A549 (cell line): Measurements from ENCODE around the gene CCDC150. TPM values are rescaled to one million over a fixed set of nuclear protein-coding genes. Genes with fewer than 3 reads are reported as not detected.

ENCODE experiments used
- ATAC-seq, 2 experiments: fragments of 200-7000 bp in 1 of 2; fragments of >200 bp in 1 of 2; cut with Nextera tagmentation in 1 of 2; cut with Tn5 transposase in 1 of 2; 3 replicates each; pipeline versions ENCODE4 v1.8.0 to v1.9.1; 2018 to 2020; ENCODE audit warnings: mild to moderate bottlenecking in 1 of 2, moderate library complexity in 1 of 2
- CTCF ChIA-PET: fragments of 300-600 bp; sonication (Branson Sonifier 250); formaldehyde crosslinking; extraction: SDS; loops from one replicate; lab custom pipeline; 2021; ENCODE audit warnings: antibody characterized with exemption, inconsistent platforms; lab: Yijun Ruan, JAX
- POLR2A ChIA-PET: fragments of 350-600 bp; formaldehyde crosslinking; extraction: SDS; loops from one replicate; lab custom pipeline; 2021; ENCODE audit warnings: antibody characterized with exemption, inconsistent platforms; lab: Yijun Ruan, JAX
- DNase-seq, 2 experiments: peaks; one replicate each; pipeline versions ENCODE4 v3.0.0 to v3.0.0-alpha.2; 2011 to 2016; ENCODE audit warnings: low read depth in 1 of 2, low spot score in 1 of 2
- FAIRE-seq: peaks from 2 replicates; lab custom pipeline; 2011; peaks lifted over from hg19 to GRCh38; lab: Jason Lieb, UNC
- H3K27ac ChIP-seq, 2 experiments: fragments of >200 bp; sonication (Bioruptor Twin); formaldehyde crosslinking; 3 replicates each; pipeline ENCODE4 v1.5.1; 2016 to 2017
- H3K4me1 ChIP-seq: fragments of >200 bp; sonication (Bioruptor Twin); formaldehyde crosslinking; 3 replicates; pipeline ENCODE4 v1.6.1; 2016
- H3K4me2 ChIP-seq: fragments of >200 bp; sonication (Bioruptor Twin); formaldehyde crosslinking; 3 replicates; pipeline ENCODE4 v1.6.1; 2016
- H3K4me3 ChIP-seq: fragments of >200 bp; sonication (Bioruptor Twin); formaldehyde crosslinking; 3 replicates; pipeline ENCODE4 v1.5.1; 2016
- H3K9me3 ChIP-seq: fragments of >200 bp; sonication (Bioruptor Twin); formaldehyde crosslinking; 3 replicates; pipeline ENCODE4 v1.6.1; 2016
- BCL3 ChIP-seq: fragments of >200 bp; sonication (Bioruptor Twin); formaldehyde crosslinking; IDR thresholded peaks from 3 replicates; pipeline ENCODE4 v1.6.1; 2016
- BHLHE40 ChIP-seq: IDR thresholded peaks from 2 replicates; pipeline ENCODE4 v1.6.1; 2012; ENCODE audit warnings: low read depth, low read length, inconsistent platforms
- CBX2 ChIP-seq: fragments of 200-600 bp; sonication (generic); IDR thresholded peaks from 2 replicates; pipeline ENCODE4 v1.6.1; 2016; ENCODE audit warnings: low read depth, mild to moderate bottlenecking, borderline replicate concordance
- CBX8 ChIP-seq: fragments of 200-600 bp; sonication (generic); IDR thresholded peaks from 2 replicates; pipeline ENCODE4 v1.6.1; 2016
- CHD2 ChIP-seq: fragments of 150-350 bp; IDR thresholded peaks from 2 replicates; pipeline ENCODE4 v1.6.1; 2014; ENCODE audit warnings: low read length; ENCODE audit not compliant: partially characterized antibody
- CHD4 ChIP-seq: fragments of 200-600 bp; sonication (generic); IDR thresholded peaks from 2 replicates; pipeline ENCODE4 v1.6.1; 2016; ENCODE audit warnings: antibody characterized with exemption, mild to moderate bottlenecking, borderline replicate concordance
- E2F6 ChIP-seq: IDR thresholded peaks from 2 replicates; pipeline ENCODE4 v1.6.1; 2012; ENCODE audit warnings: low read depth, borderline replicate concordance
- EHF ChIP-seq: fragments of 250-450 bp; sonication (Bioruptor Pico); IDR thresholded peaks from 2 replicates; pipeline ENCODE4 v1.5.0; 2020; ENCODE audit warnings: mild to moderate bottlenecking
- EHMT2 ChIP-seq: fragments of 200-600 bp; sonication (generic); IDR thresholded peaks from 2 replicates; pipeline ENCODE4 v1.6.1; 2016; ENCODE audit warnings: antibody characterized with exemption, low read depth, mild to moderate bottlenecking, moderate library complexity
- ELK1 ChIP-seq: fragments of 150-350 bp; IDR thresholded peaks from 2 replicates; pipeline ENCODE4 v1.6.1; 2014; ENCODE audit warnings: low read depth, mild to moderate bottlenecking, low read length
- FOXS1 ChIP-seq: fragments of 250-450 bp; sonication (Bioruptor Pico); IDR thresholded peaks from 2 replicates; pipeline ENCODE4 v1.5.0; 2020; ENCODE audit warnings: mild to moderate bottlenecking, moderate library complexity
- HEYL ChIP-seq: fragments of 250-450 bp; sonication (Bioruptor Pico); IDR thresholded peaks from 2 replicates; pipeline ENCODE4 v1.8.0; 2021; ENCODE audit warnings: mild to moderate bottlenecking, moderate library complexity
- MAFK ChIP-seq: fragments of 450-650 bp; IDR thresholded peaks from 2 replicates; pipeline ENCODE4 v1.6.1; 2014; ENCODE audit not compliant: partially characterized antibody
- MAZ ChIP-seq: fragments of 150-350 bp; IDR thresholded peaks from 2 replicates; pipeline ENCODE4 v1.6.1; 2014; ENCODE audit warnings: antibody characterized with exemption, low read depth, low read length, borderline replicate concordance
- NFE2L2 ChIP-seq: fragments of 150-350 bp; conservative IDR thresholded peaks from 2 replicates; pipeline ENCODE4 v1.6.1; 2014; ENCODE audit warnings: low read length
- NPAS2 ChIP-seq: fragments of 250-450 bp; sonication (Bioruptor Pico); IDR thresholded peaks from 2 replicates; pipeline ENCODE4 v1.8.0; 2022; ENCODE audit warnings: mild to moderate bottlenecking, moderate library complexity, borderline replicate concordance
- PHF8 ChIP-seq: fragments of 200-600 bp; sonication (generic); IDR thresholded peaks from 2 replicates; pipeline ENCODE4 v1.6.1; 2016; ENCODE audit warnings: low read depth, mild to moderate bottlenecking, antibody characterized with exemption, moderate library complexity, borderline replicate concordance
- POLR2A ChIP-seq: IDR thresholded peaks from 2 replicates; pipeline ENCODE4 v1.6.1; 2012; ENCODE audit warnings: mild to moderate bottlenecking, low read length
- REST ChIP-seq: fragments of 200-600 bp; sonication (generic); IDR thresholded peaks from 2 replicates; pipeline ENCODE4 v1.6.1; 2016; ENCODE audit warnings: antibody characterized with exemption, mild to moderate bottlenecking, moderate library complexity
- RFX5 ChIP-seq: fragments of 450-650 bp; IDR thresholded peaks from 2 replicates; pipeline ENCODE4 v1.7.1; 2014; ENCODE audit warnings: antibody characterized with exemption, mild to moderate bottlenecking, moderate library complexity
- RNF2 ChIP-seq: fragments of 200-600 bp; sonication (generic); IDR thresholded peaks from 2 replicates; pipeline ENCODE4 v1.6.1; 2016; ENCODE audit warnings: low read depth, mild to moderate bottlenecking, antibody characterized with exemption, moderate library complexity, borderline replicate concordance
- TFCP2L1 ChIP-seq: fragments of 250-450 bp; sonication (Bioruptor Pico); IDR thresholded peaks from 2 replicates; pipeline ENCODE4 v1.5.0; 2021; ENCODE audit warnings: mild to moderate bottlenecking
- ZC3H11A ChIP-seq: fragments of 450-650 bp; IDR thresholded peaks from 2 replicates; pipeline ENCODE4 v1.6.1; 2014; ENCODE audit warnings: antibody characterized with exemption, mild to moderate bottlenecking
- ZNF302 ChIP-seq: fragments of 250-450 bp; sonication (Bioruptor Pico); IDR thresholded peaks from 2 replicates; pipeline ENCODE4 v1.9.0; 2021; ENCODE audit warnings: inconsistent platforms, mild to moderate bottlenecking, moderate library complexity
- ZSCAN20 ChIP-seq: fragments of 250-450 bp; sonication (Bioruptor Pico); IDR thresholded peaks from 2 replicates; pipeline ENCODE4 v1.8.0; 2022; ENCODE audit warnings: mild to moderate bottlenecking, moderate library complexity
- WGBS: methylation state at CpG from one replicate; pipeline ENCODE4 v1.1.6; 2017; ENCODE audit errors: missing lambda C conversion rate; 5-methylcytosine and 5-hydroxymethylcytosine counted together
- polyA plus RNA-seq, 4 experiments: library from polyadenylated mRNA; depleted of rRNA in 3 of 4; stranded (reverse); fragments of >200 nt; fragmentation: RNase III in 1 of 4; extraction: RNeasy Plus Mini Kit Qiagen cat#74134 plus additional on column Dnase treatment in 1 of 4; gene quantifications; 2 replicates in 3 of 4; 3 replicates in 1 of 4; pipeline ENCODE4 v1.2.3, GENCODE V29; 2011 to 2017
- TF ChIP-seq, protein P1 (sequence below): fragments of >200 bp; sonication (Bioruptor Twin); formaldehyde crosslinking; IDR thresholded peaks from 2 replicates; pipeline ENCODE4 v1.6.1; 2016
- TF ChIP-seq, protein P2 (sequence below): IDR thresholded peaks from 2 replicates; pipeline ENCODE4 v1.6.1; 2012

The CCDC150 gene
- polyA plus RNA-seq, 2 of the 4 experiments (the other 2 are of a cell fraction) = 14.2 to 17.7 TPM

DNA sequence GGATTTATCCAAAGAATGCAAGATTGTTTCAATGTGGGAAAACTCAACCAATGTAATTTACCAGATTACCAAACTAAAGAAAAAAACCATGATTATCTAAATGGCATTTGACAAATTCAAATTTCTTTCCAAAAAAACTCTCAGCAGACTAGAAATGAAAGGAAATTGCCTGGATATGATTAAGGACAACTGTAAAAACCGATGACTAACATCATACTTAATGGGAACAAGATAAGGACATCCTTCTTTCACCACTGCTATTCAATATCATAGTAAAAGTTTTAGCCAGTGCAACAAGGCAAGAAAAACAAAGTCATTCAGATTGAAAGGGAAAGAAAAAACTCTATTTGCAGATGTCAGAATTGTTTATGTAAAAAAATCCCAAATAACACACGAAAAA, 4.4 kb upstream of the CCDC150 start:
- CTCF ChIA-PET = no interaction called here
- H3K4me2 ChIP-seq = no peak overlapping the region
- WGBS = 16% methylated on average over 2 of the region's 2 CpGs
- DNase-seq (no peak), FAIRE-seq (no peak), ATAC-seq (no peak)
- no peak overlapping the region for H3K27ac ChIP-seq
- H3K4me3 ChIP-seq = no peak overlapping the region
- TF ChIP-seq CHD4 (no peak), CBX8 (no peak), FOXS1 (CRISPR knock-in tag) (no peak), ZC3H11A (no peak), POLR2A (no peak), CBX2 (no peak), ZSCAN20 (no peak), MAZ (no peak), E2F6 (no peak), ELK1 (no peak), NFE2L2 (no peak), EHMT2 (no peak), PHF8 (no peak), MAFK (no peak), CHD2 (no peak), BCL3 (no peak), ZNF302 (CRISPR knock-in tag) (no peak), HEYL (CRISPR knock-in tag) (no peak)
- TF ChIP-seq, protein P1, sequence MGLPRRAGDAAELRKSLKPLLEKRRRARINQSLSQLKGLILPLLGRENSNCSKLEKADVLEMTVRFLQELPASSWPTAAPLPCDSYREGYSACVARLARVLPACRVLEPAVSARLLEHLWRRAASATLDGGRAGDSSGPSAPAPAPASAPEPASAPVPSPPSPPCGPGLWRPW = no peak
- TF ChIP-seq, protein P2, sequence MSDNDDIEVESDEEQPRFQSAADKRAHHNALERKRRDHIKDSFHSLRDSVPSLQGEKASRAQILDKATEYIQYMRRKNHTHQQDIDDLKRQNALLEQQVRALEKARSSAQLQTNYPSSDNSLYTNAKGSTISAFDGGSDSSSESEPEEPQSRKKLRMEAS = no peak
- H3K9me3 ChIP-seq = peaks cover 18% of the 10 kb centered on the region
- no peaks in the 10 kb centered on the region for H3K4me1 ChIP-seq
- POLR2A ChIA-PET = interaction anchor here (0.7 kb wide), 1 partner anchor 554 kb away, joined by 4 read pairs; no protein-coding TSS in a partner anchor

DNA sequence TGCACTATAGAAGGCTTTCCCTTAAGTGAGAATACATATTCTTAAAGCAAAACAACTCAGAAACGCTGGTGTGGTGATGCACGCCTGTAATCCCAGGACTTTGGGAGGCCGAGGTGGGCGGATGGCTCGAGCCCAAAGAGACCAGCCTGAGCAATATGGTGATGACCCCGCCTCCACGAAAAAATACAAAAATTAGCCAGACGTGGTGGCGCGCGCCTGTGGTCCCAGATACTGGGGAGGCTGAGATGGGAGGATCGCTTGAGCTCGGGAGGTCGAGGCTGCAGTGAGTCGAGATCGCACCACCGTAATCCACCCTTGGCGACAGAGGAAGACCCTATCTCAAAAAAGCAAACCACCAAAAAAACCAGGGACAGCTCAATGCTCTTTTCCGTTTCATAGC, 750 bp upstream of the CCDC150 start:
- H3K4me1 ChIP-seq = peaks cover 5% of the 10 kb centered on the region; the same call in 2 of the 3 replicates
- CTCF ChIA-PET = interaction anchor here (0.9 to 1.5 kb wide), 5 partner anchors 10 to 132 kb away, joined by 4 to 8 read pairs (median 4); no protein-coding TSS in a partner anchor
- FAIRE-seq = no peak
- no peak for DNase-seq
- ATAC-seq = no peak
- peak overlapping the region; percentile 60 to 87 for H3K27ac ChIP-seq
- H3K9me3 ChIP-seq = no peaks in the 10 kb centered on the region
- H3K4me2 ChIP-seq = peak overlapping the region; percentile 56
- POLR2A ChIA-PET = interaction anchor here (1.7 kb wide), 1 partner anchor 80 kb away, joined by 5 read pairs; no protein-coding TSS in a partner anchor
- WGBS = 71% methylated on average over 19 of the region's 19 CpGs
- TF ChIP-seq HEYL (CRISPR knock-in tag) = 0 out of 2 replicates have a peak, but pooled peaks have one; percentile 45
- no peak for TF ChIP-seq CBX2
- H3K4me3 ChIP-seq = peak overlapping the region; percentile 64

GRCh38 chr2:196640031-196640548, 575 bp downstream of the CCDC150 start:
- Histone ChIP-seq H3K4me2 (peak overlapping the region; percentile 66), H3K27ac (peak overlapping the region; percentile 78 to 87), H3K4me1 (peaks cover 5% of the 10 kb centered on the region; the same call in 2 of the 3 replicates), H3K4me3 (peak overlapping the region; percentile 64), H3K9me3 (no peaks in the 10 kb centered on the region)
- FAIRE-seq = no peak
- POLR2A ChIA-PET = interaction anchor here (1.0 to 1.7 kb wide), 2 partner anchors 39 to 79 kb away, joined by 3 to 5 read pairs; no protein-coding TSS in a partner anchor
- DNase-seq = no peak
- 13% methylated on average over 12 of the region's 12 CpGs for WGBS
- peak in 1 of 2 experiments; percentile 19; a peak in 3 of 6 replicates for ATAC-seq
- CTCF ChIA-PET = interaction anchor here (1.3 to 1.5 kb wide), 3 partner anchors 36 to 48 kb away, joined by 4 to 8 read pairs (median 4); no protein-coding TSS in a partner anchor
- TF ChIP-seq NPAS2 (CRISPR knock-in tag) (no peak), MAZ (no peak), BHLHE40 (no peak), CHD4 (no peak), RFX5 (no peak), REST (no peak), EHF (CRISPR knock-in tag) (no peak), RNF2 (no peak), TFCP2L1 (CRISPR knock-in tag) (no peak), ZNF302 (CRISPR knock-in tag) (no peak)
